ENCODE data around the gene TMEM184B.
A peak's percentile ranks its signal among the peaks of the same experiment; 100 is the strongest.
"Not testable (repeated sequence)": the region's sequence is repeated elsewhere in the genome, so short reads cannot be mapped to it uniquely, and the experiment has no call there.

TMEM184B gene

GRCh38 chr22:38178605-38178937 lies 94.2 kb downstream of the TMEM184B start:
- H3K4me1 ChIP-seq (ENCODE audit: control insufficient read depth in 2 of 2, insufficient read depth in 1 of 2, low read depth in 1 of 2, low read length in 2 of 2) = peaks cover 23 to 24% of the 10 kb centered on the region in 2 donors
- H3K4me3 ChIP-seq (ENCODE audit: low read length in 2 of 2); H4K91ac ChIP-seq (ENCODE audit: low read depth, low read length, poor library complexity); H3K9me3 ChIP-seq (replicated peaks in 1 of 2; ENCODE audit: control insufficient read depth in 2 of 2, insufficient read depth in 1 of 2, low read depth in 1 of 2, low read length in 2 of 2); H3K4ac ChIP-seq (ENCODE audit: low read length); H2BK12ac ChIP-seq (ENCODE audit: low read length); H2AFZ ChIP-seq (ENCODE audit: low read length); H3K36me3 ChIP-seq (replicated peaks in 1 of 2; ENCODE audit: control insufficient read depth in 2 of 2, insufficient read depth in 2 of 2, low read length in 2 of 2); H3K18ac ChIP-seq (ENCODE audit: low read length); H3K23ac ChIP-seq (ENCODE audit: low read depth, low read length, poor library complexity); H3K27me3 ChIP-seq (ENCODE audit: control insufficient read depth in 3 of 3, insufficient read depth in 3 of 3, low read depth in 1 of 3, low read length in 3 of 3); H2BK120ac ChIP-seq (ENCODE audit: low read depth, low read length); H2AK5ac ChIP-seq (ENCODE audit: low read depth, low read length); H3K14ac ChIP-seq (ENCODE audit: low read length); H2BK5ac ChIP-seq (ENCODE audit: low read length); H3K4me2 ChIP-seq (ENCODE audit: insufficient read depth, low read length, poor library complexity, severe bottlenecking); H4K8ac ChIP-seq (ENCODE audit: low read depth, low read length); H3K27ac ChIP-seq (replicated peaks; ENCODE audit: low read length); H2BK15ac ChIP-seq (ENCODE audit: low read length); H3K9ac ChIP-seq (ENCODE audit: low read depth, low read length, poor library complexity); DNase-seq (ENCODE audit: low spot score); H3K79me1 ChIP-seq (ENCODE audit: low read depth, low read length): not testable (repeated sequence)
- WGBS, 2 donors (ENCODE audit: extremely low coverage in 2 of 2, insufficient read length in 2 of 2, insufficient replicate concordance in 1 of 2) = no CpG with 5 or more reads among the region's 7 CpGs

GRCh38 chr22:38177926-38178604 lies 94.7 kb downstream of the TMEM184B start:
- H3K4me2 ChIP-seq (ENCODE audit: insufficient read depth, low read length, poor library complexity, severe bottlenecking) = peak overlapping the region; percentile 21
- H3K9me3 ChIP-seq (replicated peaks in 1 of 2; ENCODE audit: control insufficient read depth in 2 of 2, insufficient read depth in 1 of 2, low read depth in 1 of 2, low read length in 2 of 2) = no peaks in the 10 kb centered on the region
- H3K79me1 ChIP-seq (ENCODE audit: low read depth, low read length) = no peaks in the 10 kb centered on the region
- H2AK5ac ChIP-seq (ENCODE audit: low read depth, low read length) = peak overlapping the region; percentile 34
- H2BK12ac ChIP-seq (ENCODE audit: low read length) = no peak overlapping the region
- H3K4me3 ChIP-seq (ENCODE audit: low read length in 2 of 2) = no peak overlapping the region
- WGBS, 2 donors (ENCODE audit: extremely low coverage in 2 of 2, insufficient read length in 2 of 2, insufficient replicate concordance in 1 of 2) = no CpG with 5 or more reads among the region's 15 CpGs
- H2BK5ac ChIP-seq (ENCODE audit: low read length) = no peak overlapping the region
- H3K4me1 ChIP-seq (ENCODE audit: control insufficient read depth in 2 of 2, insufficient read depth in 1 of 2, low read depth in 1 of 2, low read length in 2 of 2) = peaks cover 23 to 24% of the 10 kb centered on the region in 2 donors
- no peaks in the 10 kb centered on the region for H3K27me3 ChIP-seq (ENCODE audit: control insufficient read depth in 3 of 3, insufficient read depth in 3 of 3, low read depth in 1 of 3, low read length in 3 of 3)
- H2AFZ ChIP-seq (ENCODE audit: low read length) = peak overlapping the region; percentile 87
- H3K14ac ChIP-seq (ENCODE audit: low read length) = no peak overlapping the region
- no peaks in the 10 kb centered on the region for H3K36me3 ChIP-seq (replicated peaks in 1 of 2; ENCODE audit: control insufficient read depth in 2 of 2, insufficient read depth in 2 of 2, low read length in 2 of 2)
- no peak overlapping the region for H4K8ac ChIP-seq (ENCODE audit: low read depth, low read length)
- H3K27ac ChIP-seq (replicated peaks; ENCODE audit: low read length) = peak overlapping the region; percentile 89
- no peak overlapping the region for H2BK120ac ChIP-seq (ENCODE audit: low read depth, low read length)
- peak overlapping the region; percentile 56 for H3K18ac ChIP-seq (ENCODE audit: low read length)
- no peak overlapping the region for H3K23ac ChIP-seq (ENCODE audit: low read depth, low read length, poor library complexity)
- DNase-seq (ENCODE audit: low spot score) = peak; percentile 32
- H3K4ac ChIP-seq (ENCODE audit: low read length) = no peak overlapping the region
- no peak overlapping the region for H4K91ac ChIP-seq (ENCODE audit: low read depth, low read length, poor library complexity)
- H3K9ac ChIP-seq (ENCODE audit: low read depth, low read length, poor library complexity) = no peak overlapping the region
- no peak overlapping the region for H2BK15ac ChIP-seq (ENCODE audit: low read length)

- H4K8ac ChIP-seq (ENCODE audit: low read depth, low read length); H3K9me3 ChIP-seq (replicated peaks in 1 of 2; ENCODE audit: control insufficient read depth in 2 of 2, insufficient read depth in 1 of 2, low read depth in 1 of 2, low read length in 2 of 2); H3K79me1 ChIP-seq (ENCODE audit: low read depth, low read length); H3K27me3 ChIP-seq (ENCODE audit: control insufficient read depth in 3 of 3, insufficient read depth in 3 of 3, low read depth in 1 of 3, low read length in 3 of 3); H2BK15ac ChIP-seq (ENCODE audit: low read length); H2BK5ac ChIP-seq (ENCODE audit: low read length); H3K4me3 ChIP-seq (ENCODE audit: low read length in 2 of 2); H2BK12ac ChIP-seq (ENCODE audit: low read length); H3K4ac ChIP-seq (ENCODE audit: low read length); H3K36me3 ChIP-seq (replicated peaks in 1 of 2; ENCODE audit: control insufficient read depth in 2 of 2, insufficient read depth in 2 of 2, low read length in 2 of 2); H2AK5ac ChIP-seq (ENCODE audit: low read depth, low read length); H3K9ac ChIP-seq (ENCODE audit: low read depth, low read length, poor library complexity); H2BK120ac ChIP-seq (ENCODE audit: low read depth, low read length); H3K14ac ChIP-seq (ENCODE audit: low read length); H3K23ac ChIP-seq (ENCODE audit: low read depth, low read length, poor library complexity); H4K91ac ChIP-seq (ENCODE audit: low read depth, low read length, poor library complexity); DNase-seq (ENCODE audit: low spot score): not testable (repeated sequence)
- Histone ChIP-seq H2AFZ (ENCODE audit: low read length) (peak overlapping the region; percentile 87), H3K4me2 (ENCODE audit: insufficient read depth, low read length, poor library complexity, severe bottlenecking) (peak overlapping the region; percentile 21), H3K4me1 (ENCODE audit: control insufficient read depth in 2 of 2, insufficient read depth in 1 of 2, low read depth in 1 of 2, low read length in 2 of 2) (peaks cover 23 to 24% of the 10 kb centered on the region in 2 donors), H3K27ac (replicated peaks; ENCODE audit: low read length) (peak overlapping the region; percentile 89), H3K18ac (ENCODE audit: low read length) (peak overlapping the region; percentile 56)
- WGBS, 2 donors (ENCODE audit: extremely low coverage in 2 of 2, insufficient read length in 2 of 2, insufficient replicate concordance in 1 of 2) = no CpG with 5 or more reads among the region's 9 CpGs
Measured at GRCh38 chr22:38177571-38177925, 95.3 kb downstream of the TMEM184B start.

GRCh38 chr22:38177044-38177443 lies 95.8 kb downstream of the TMEM184B start:
- H3K36me3 ChIP-seq (replicated peaks in 1 of 2; ENCODE audit: control insufficient read depth in 2 of 2, insufficient read depth in 2 of 2, low read length in 2 of 2) = no peaks in the 10 kb centered on the region
- no peak overlapping the region for H2AFZ ChIP-seq (ENCODE audit: low read length)
- H2BK120ac ChIP-seq (ENCODE audit: low read depth, low read length) = no peak overlapping the region
- DNase-seq (ENCODE audit: low spot score) = no peak
- H2AK5ac ChIP-seq (ENCODE audit: low read depth, low read length) = peak overlapping the region; percentile 3
- no peak overlapping the region for H3K27ac ChIP-seq (replicated peaks; ENCODE audit: low read length)
- H2BK15ac ChIP-seq (ENCODE audit: low read length) = no peak overlapping the region
- H3K18ac ChIP-seq (ENCODE audit: low read length) = peak overlapping the region; percentile 52
- no peak overlapping the region for H3K14ac ChIP-seq (ENCODE audit: low read length)
- no peak overlapping the region for H2BK12ac ChIP-seq (ENCODE audit: low read length)
- H3K4me2 ChIP-seq (ENCODE audit: insufficient read depth, low read length, poor library complexity, severe bottlenecking) = no peak overlapping the region
- H3K4me3 ChIP-seq (ENCODE audit: low read length in 2 of 2) = no peak overlapping the region
- no CpG with 5 or more reads among the region's 4 CpGs for WGBS, 2 donors (ENCODE audit: extremely low coverage in 2 of 2, insufficient read length in 2 of 2, insufficient replicate concordance in 1 of 2)
- no peak overlapping the region for H4K91ac ChIP-seq (ENCODE audit: low read depth, low read length, poor library complexity)
- no peak overlapping the region for H4K8ac ChIP-seq (ENCODE audit: low read depth, low read length)
- no peak overlapping the region for H3K9ac ChIP-seq (ENCODE audit: low read depth, low read length, poor library complexity)
- H3K27me3 ChIP-seq (ENCODE audit: control insufficient read depth in 3 of 3, insufficient read depth in 3 of 3, low read depth in 1 of 3, low read length in 3 of 3) = no peaks in the 10 kb centered on the region
- H3K9me3 ChIP-seq (replicated peaks in 1 of 2; ENCODE audit: control insufficient read depth in 2 of 2, insufficient read depth in 1 of 2, low read depth in 1 of 2, low read length in 2 of 2) = no peaks in the 10 kb centered on the region
- peaks cover 22 to 24% of the 10 kb centered on the region in 2 donors for H3K4me1 ChIP-seq (ENCODE audit: control insufficient read depth in 2 of 2, insufficient read depth in 1 of 2, low read depth in 1 of 2, low read length in 2 of 2)
- no peaks in the 10 kb centered on the region for H3K79me1 ChIP-seq (ENCODE audit: low read depth, low read length)
- no peak overlapping the region for H3K4ac ChIP-seq (ENCODE audit: low read length)
- H3K23ac ChIP-seq (ENCODE audit: low read depth, low read length, poor library complexity) = no peak overlapping the region
- H2BK5ac ChIP-seq (ENCODE audit: low read length) = no peak overlapping the region
